ENCODE results near the gene TOMM40L. TPM values are rescaled to one million over a fixed set of nuclear protein-coding genes. Genes with fewer than 3 reads are reported as not detected.
A peak's percentile ranks its signal among the peaks of the same experiment; 100 is the strongest.
"Not testable (repeated sequence)": the region's sequence is repeated elsewhere in the genome, so short reads cannot be mapped to it uniquely, and the experiment has no call there.

TOMM40L gene
- total RNA-seq, 2 donors from 2014 or later, result 19.6 to 24.6 TPM

GRCh38 chr1:161235957-161236775 lies 10.3 kb downstream of the TOMM40L start:
- intact Hi-C loops (cut with DNase I, micrococcal nuclease), result no loop called here
- ATAC-seq (no peak), DNase-seq (no peak)

- DNase-seq, result no peak
- intact Hi-C loops (cut with DNase I, micrococcal nuclease), result no loop called here
- ATAC-seq, result peak; percentile 30
These were observed 12.2 kb downstream of the TOMM40L start, which contains the start of gene NR1I3 for GRCh38 chr1:161238039-161238473. TSS of gene NR1I3 (minus strand) at chr1:161238203. CDS start at chr1:161236565, 1,638 bp downstream.

- intact Hi-C loops (cut with DNase I, micrococcal nuclease), result no loop called here
- DNase-seq, result no peak
- ATAC-seq, result no peak
These were observed 15.8 kb downstream of the TOMM40L start for GRCh38 chr1:161241682-161242081.

- intact Hi-C loops (cut with DNase I, micrococcal nuclease), result no loop called here
- ATAC-seq, result no peak
- DNase-seq, result no peak
These were observed 16.5 kb downstream of the TOMM40L start for GRCh38 chr1:161242313-161242712.

- DNase-seq, result no peak
- intact Hi-C loops (cut with DNase I, micrococcal nuclease), result no loop called here
- no peak for ATAC-seq
These were observed 19.0 kb downstream of the TOMM40L start for GRCh38 chr1:161244888-161245287.

- DNase-seq; intact Hi-C loops (cut with DNase I, micrococcal nuclease); ATAC-seq: not testable (repeated sequence)
These were observed 24.2 kb downstream of the TOMM40L start for GRCh38 chr1:161250100-161250499.

- no peak for DNase-seq
- no peak for ATAC-seq
- intact Hi-C loops (cut with DNase I, micrococcal nuclease), result no loop called here
These were observed 25.0 kb downstream of the TOMM40L start for GRCh38 chr1:161250829-161251228.

- ATAC-seq (no peak), DNase-seq (no peak)
- intact Hi-C loops (cut with DNase I, micrococcal nuclease), result no loop called here
These were observed 25.7 kb downstream of the TOMM40L start for GRCh38 chr1:161251579-161251978.

- intact Hi-C loops (cut with DNase I, micrococcal nuclease); DNase-seq; ATAC-seq: not testable (repeated sequence)
These were observed 29.4 kb downstream of the TOMM40L start for GRCh38 chr1:161255302-161255701.

GRCh38 chr1:161255955-161256520 lies 30.2 kb downstream of the TOMM40L start:
- ATAC-seq; DNase-seq; intact Hi-C loops (cut with DNase I, micrococcal nuclease): not testable (repeated sequence)

- intact Hi-C loops (cut with DNase I, micrococcal nuclease); DNase-seq; ATAC-seq: not testable (repeated sequence)
These were observed 31.2 kb downstream of the TOMM40L start for GRCh38 chr1:161257109-161257508.

- intact Hi-C loops (cut with DNase I, micrococcal nuclease), result no loop called here
- ATAC-seq, result peak; percentile 93
These were observed 32.8 kb downstream of the TOMM40L start, which contains the start of gene PCP4L1 for GRCh38 chr1:161258439-161259344. TSS of gene PCP4L1 (plus strand) at chr1:161258745. CDS start at chr1:161258975, 230 bp downstream.

GRCh38 chr1:161259345-161259702 lies 33.5 kb downstream of the TOMM40L start:
- ATAC-seq, result no peak
- DNase-seq, result no peak
- intact Hi-C loops (cut with DNase I, micrococcal nuclease), result no loop called here

More at GRCh38 chr1:161258439-161259344, 32.8 kb downstream of the TOMM40L start, which contains the start of gene PCP4L1:
- DNase-seq, result peak; percentile 46 to 53

- intact Hi-C loops (cut with DNase I, micrococcal nuclease), result no loop called here
- DNase-seq (no peak), ATAC-seq (no peak)
These were observed 33.9 kb downstream of the TOMM40L start for GRCh38 chr1:161259765-161260164.

- intact Hi-C loops (cut with DNase I, micrococcal nuclease), result no loop called here
- no peak for DNase-seq
- ATAC-seq, result peak; percentile 57
These were observed 34.8 kb downstream of the TOMM40L start for GRCh38 chr1:161260376-161261260.

- intact Hi-C loops (cut with DNase I, micrococcal nuclease), result no loop called here
- ATAC-seq (peak; percentile 38), DNase-seq (no peak)
These were observed 35.7 kb downstream of the TOMM40L start for GRCh38 chr1:161261261-161262235.

- intact Hi-C loops (cut with DNase I, micrococcal nuclease), result no loop called here
- ATAC-seq, result no peak
- no peak for DNase-seq
These were observed 39.4 kb downstream of the TOMM40L start for GRCh38 chr1:161265305-161265704.
